SHP77 (cell line): ENCODE measurements around the gene SUSD3.
A peak's percentile ranks its signal among the peaks of the same experiment; 100 is the strongest.
"Not testable (repeated sequence)": the region's sequence is repeated elsewhere in the genome, so short reads cannot be mapped to it uniquely, and the experiment has no call there.

Source experiments
- DNase-seq, 2 experiments: peaks; one replicate each; lab custom pipeline; 2025; lab: John Stamatoyannopoulos, UW

Gene SUSD3

GRCh38 chr9:93112116-93112863 is 53.8 kb downstream of the SUSD3 start:
- DNase-seq, result no peak

- DNase-seq, result no peak
These were observed 54.4 kb downstream of the SUSD3 start for GRCh38 chr9:93112864-93113389.

- no peak for DNase-seq
These were observed 55.9 kb downstream of the SUSD3 start for GRCh38 chr9:93114169-93114983.

GRCh38 chr9:93114984-93115335 is 56.5 kb downstream of the SUSD3 start:
- no peak for DNase-seq

GRCh38 chr9:93115486-93116071 is 57.1 kb downstream of the SUSD3 start:
- no peak for DNase-seq

- DNase-seq, result no peak
These were observed 57.8 kb downstream of the SUSD3 start for GRCh38 chr9:93116072-93116961.

GRCh38 chr9:93117521-93117920 is 59.0 kb downstream of the SUSD3 start:
- not testable (repeated sequence) for DNase-seq

GRCh38 chr9:93117924-93118862 is 59.7 kb downstream of the SUSD3 start:
- no peak for DNase-seq

- no peak for DNase-seq
These were observed 60.6 kb downstream of the SUSD3 start for GRCh38 chr9:93118863-93119702.

GRCh38 chr9:93119703-93119952 is 61.1 kb downstream of the SUSD3 start:
- no peak for DNase-seq

GRCh38 chr9:93119953-93120845 is 61.7 kb downstream of the SUSD3 start:
- peak; percentile 82 to 89 for DNase-seq

- DNase-seq, result no peak
These were observed 62.4 kb downstream of the SUSD3 start for GRCh38 chr9:93120846-93121315.

GRCh38 chr9:93121316-93122241 is 63.1 kb downstream of the SUSD3 start:
- no peak for DNase-seq

GRCh38 chr9:93122721-93123221 is 64.3 kb downstream of the SUSD3 start:
- no peak for DNase-seq

- no peak for DNase-seq
These were observed 65.2 kb downstream of the SUSD3 start for GRCh38 chr9:93123561-93124283.

GRCh38 chr9:93124793-93125192 is 66.3 kb downstream of the SUSD3 start:
- no peak for DNase-seq
